Measurements from ENCODE around the gene FRMD1. TPM values are rescaled to one million over a fixed set of nuclear protein-coding genes. Genes with fewer than 3 reads are reported as not detected.

Gene FRMD1
- total RNA-seq, 2 donors from 2014 or later = not detected

- WGBS, 2 donors = 82 to 86% methylated on average over 8 of the region's 8 CpGs
- H3K27me3 ChIP-seq = no peaks in the 10 kb centered on the region
- no peaks in the 10 kb centered on the region for H3K36me3 ChIP-seq (replicated peaks in 1 of 2; ENCODE audit: insufficient read depth in 1 of 2, low read depth in 2 of 2)
- no peak overlapping the region for H3K27ac ChIP-seq
- TF ChIP-seq POLR2A (IDR thresholded peaks at IDR 0.05) (no peak), CTCF (IDR thresholded peaks at IDR 0.05) (no peak)
- H3K9me3 ChIP-seq = no peaks in the 10 kb centered on the region
- ATAC-seq = no peak
- H3K4me3 ChIP-seq = no peak overlapping the region
- intact Hi-C loops (cut with DNase I) = no loop called here
- no peaks in the 10 kb centered on the region for H3K4me1 ChIP-seq
- DNase-seq = peak in 1 of 4 donors; percentile 3
Measured at GRCh38 chr6:168113226-168113625, 34.2 kb upstream of the FRMD1 start.

GRCh38 chr6:168111911-168112310 lies 32.9 kb upstream of the FRMD1 start:
- H3K4me1 ChIP-seq = peaks cover 8% of the 10 kb centered on the region
- H3K27ac ChIP-seq = no peak overlapping the region
- TF ChIP-seq POLR2A (IDR thresholded peaks at IDR 0.05) (no peak), CTCF (IDR thresholded peaks at IDR 0.05) (no peak)
- ATAC-seq (no peak), DNase-seq (no peak)
- WGBS, 2 donors = 83 to 94% methylated on average over 6 of the region's 6 CpGs
- no peaks in the 10 kb centered on the region for H3K9me3 ChIP-seq
- no peaks in the 10 kb centered on the region for H3K27me3 ChIP-seq
- intact Hi-C loops (cut with DNase I) = no loop called here
- H3K4me3 ChIP-seq = no peak overlapping the region
- no peaks in the 10 kb centered on the region for H3K36me3 ChIP-seq (replicated peaks in 1 of 2; ENCODE audit: insufficient read depth in 1 of 2, low read depth in 2 of 2)

- no peak for ATAC-seq
- intact Hi-C loops (cut with DNase I) = no loop called here
- Histone ChIP-seq H3K27me3 (no peaks in the 10 kb centered on the region), H3K36me3 (replicated peaks in 1 of 2; ENCODE audit: insufficient read depth in 1 of 2, low read depth in 2 of 2) (no peaks in the 10 kb centered on the region), H3K27ac (no peak overlapping the region), H3K4me3 (no peak overlapping the region), H3K4me1 (peaks cover 8% of the 10 kb centered on the region), H3K9me3 (no peaks in the 10 kb centered on the region)
- 65% methylated on average over 3 of the region's 3 CpGs for WGBS, 2 donors
- no peak for DNase-seq
- TF ChIP-seq CTCF (IDR thresholded peaks at IDR 0.05) (no peak), POLR2A (IDR thresholded peaks at IDR 0.05) (no peak)
Measured at GRCh38 chr6:168110437-168110836, 31.4 kb upstream of the FRMD1 start.

GRCh38 chr6:168109171-168109570 lies 30.2 kb upstream of the FRMD1 start:
- Histone ChIP-seq H3K27me3 (no peaks in the 10 kb centered on the region), H3K9me3 (no peaks in the 10 kb centered on the region), H3K4me1 (peaks cover 8% of the 10 kb centered on the region), H3K36me3 (replicated peaks in 1 of 2; ENCODE audit: insufficient read depth in 1 of 2, low read depth in 2 of 2) (no peaks in the 10 kb centered on the region), H3K27ac (no peak overlapping the region), H3K4me3 (no peak overlapping the region)
- ATAC-seq (no peak), DNase-seq (no peak)
- 91 to 95% methylated on average over 12 of the region's 12 CpGs for WGBS, 2 donors
- TF ChIP-seq CTCF (IDR thresholded peaks at IDR 0.05) (no peak), POLR2A (IDR thresholded peaks at IDR 0.05) (no peak)
- intact Hi-C loops (cut with DNase I) = no loop called here

- H3K27ac ChIP-seq = no peak overlapping the region
- intact Hi-C loops (cut with DNase I) = no loop called here
- no peak for TF ChIP-seq POLR2A (IDR thresholded peaks at IDR 0.05)
- no peak for TF ChIP-seq CTCF (IDR thresholded peaks at IDR 0.05)
- 73 to 77% methylated on average over 8 of the region's 8 CpGs for WGBS, 2 donors
- no peaks in the 10 kb centered on the region for H3K27me3 ChIP-seq
- H3K4me1 ChIP-seq = peaks cover 16% of the 10 kb centered on the region
- ATAC-seq = peak; percentile 72
- DNase-seq = no peak
- no peaks in the 10 kb centered on the region for H3K36me3 ChIP-seq (replicated peaks in 1 of 2; ENCODE audit: insufficient read depth in 1 of 2, low read depth in 2 of 2)
- no peak overlapping the region for H3K4me3 ChIP-seq
- no peaks in the 10 kb centered on the region for H3K9me3 ChIP-seq
Measured at GRCh38 chr6:168107191-168107983, 28.4 kb upstream of the FRMD1 start.
